HG02884 (cell line): ENCODE data around the gene CHD6.

Experiments
- ATAC-seq: cut with Tn5 transposase; IDR thresholded peaks from one replicate; pipeline ENCODE4 v1.9.1; 2021; ENCODE audit warnings: mild to moderate bottlenecking, moderate library complexity; ENCODE audit not compliant: unreplicated experiment

Gene CHD6

GRCh38 chr20:41356951-41357350, 261.2 kb downstream of the CHD6 start:
- no peak for ATAC-seq

GRCh38 chr20:41355598-41356203, 262.5 kb downstream of the CHD6 start:
- ATAC-seq = no peak

- no peak for ATAC-seq
Measured at GRCh38 chr20:41355192-41355591, 263.0 kb downstream of the CHD6 start.

- ATAC-seq = no peak
Measured at GRCh38 chr20:41353530-41353929, 264.6 kb downstream of the CHD6 start.

- no peak for ATAC-seq
Measured at GRCh38 chr20:41352666-41353065, 265.5 kb downstream of the CHD6 start.

GRCh38 chr20:41352106-41352505, 266.1 kb downstream of the CHD6 start:
- ATAC-seq = no peak
